HFFc6 (cell line): ENCODE data around the gene ZC3H8. TPM values are rescaled to one million over a fixed set of nuclear protein-coding genes. Genes with fewer than 3 reads are reported as not detected.

Experiments
- DNase-seq: peaks from one replicate; pipeline ENCODE4 v3.0.0-alpha.2; 2018
- H3K27ac Mint-ChIP-seq: 2 replicates; pipeline ENCODE4 v1.8.0; 2020; ENCODE audit warnings: mild to moderate bottlenecking, mixed read lengths
- H3K27me3 Mint-ChIP-seq: 2 replicates; pipeline ENCODE4 v1.8.0; 2021; ENCODE audit warnings: mild to moderate bottlenecking, moderate library complexity, mixed read lengths; ENCODE audit not compliant: insufficient read depth
- H3K36me3 Mint-ChIP-seq: 2 replicates; pipeline ENCODE4 v1.8.0; 2021; ENCODE audit warnings: low read depth, mixed read lengths
- H3K4me1 Mint-ChIP-seq: 2 replicates; pipeline ENCODE4 v1.8.0; 2020; ENCODE audit warnings: low read depth, mixed read lengths
- H3K4me3 Mint-ChIP-seq: 2 replicates; pipeline ENCODE4 v1.8.0; 2020; ENCODE audit warnings: mild to moderate bottlenecking, moderate library complexity, mixed read lengths
- H3K9me3 Mint-ChIP-seq: 2 replicates; pipeline ENCODE4 v1.8.0; 2020; ENCODE audit warnings: mild to moderate bottlenecking, mixed read lengths
- CTCF ChIP-seq: fragments of 200-600 bp; sonication (generic); IDR thresholded peaks from 2 replicates; pipeline ENCODE4 v1.5.0; 2021; ENCODE audit warnings: antibody characterized with exemption, mild to moderate bottlenecking
- total RNA-seq, 6 experiments: library from RNA; stranded (reverse); fragmentation: NEBNext Ultra II Directional; extraction: Animal tissue kit (Norgen Biotek cat#: 25700); gene quantifications; 2 replicates in 1 of 6; 3 replicates in 5 of 6; pipeline ENCODE4 v1.2.3, GENCODE V29; 2021

ZC3H8 gene
- total RNA-seq, 6 experiments from 2014 or later = 1.9 to 4.3 (median 3.4) TPM

- Mint-ChIP-seq H3K36me3 (no peaks in the 10 kb centered on the region), H3K27ac (no peak overlapping the region), H3K9me3 (no peaks in the 10 kb centered on the region), H3K4me1 (no peaks in the 10 kb centered on the region; the same call in 1 of the 2 replicates), H3K4me3 (no peak overlapping the region), H3K27me3 (peaks cover 6% of the 10 kb centered on the region)
- no peak for DNase-seq
- no peak for TF ChIP-seq CTCF
Measured at GRCh38 chr2:112187046-112187715, 67.7 kb downstream of the ZC3H8 start.

DNA sequence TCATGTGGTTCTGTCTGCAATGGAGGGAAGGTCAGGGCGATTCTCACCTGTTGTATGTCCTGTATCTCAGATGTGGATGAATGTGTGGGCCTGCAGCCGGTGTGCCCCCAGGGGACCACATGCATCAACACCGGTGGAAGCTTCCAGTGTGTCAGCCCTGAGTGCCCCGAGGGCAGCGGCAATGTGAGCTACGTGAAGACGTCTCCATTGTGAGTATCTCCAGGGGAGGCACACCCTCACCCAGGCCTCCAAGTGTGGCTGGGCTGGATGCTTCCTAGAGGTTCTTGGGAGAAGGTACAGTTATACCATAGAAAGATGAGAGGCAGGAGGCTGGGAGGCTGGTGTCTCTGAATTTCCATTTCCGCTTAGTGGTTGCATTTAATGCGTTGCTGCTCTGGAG, 69.7 kb downstream of the ZC3H8 start:
- H3K27me3 Mint-ChIP-seq = peaks cover 5% of the 10 kb centered on the region
- no peaks in the 10 kb centered on the region for H3K36me3 Mint-ChIP-seq
- no peak overlapping the region for H3K4me3 Mint-ChIP-seq
- H3K9me3 Mint-ChIP-seq = peaks cover 4% of the 10 kb centered on the region; the same call in 1 of the 2 replicates
- no peak for TF ChIP-seq CTCF
- DNase-seq = no peak
- H3K27ac Mint-ChIP-seq = no peak overlapping the region
- H3K4me1 Mint-ChIP-seq = no peaks in the 10 kb centered on the region; the same call in 1 of the 2 replicates

GRCh38 chr2:112184121-112184520, 70.7 kb downstream of the ZC3H8 start:
- no peak for TF ChIP-seq CTCF
- H3K27me3 Mint-ChIP-seq = peaks cover 5% of the 10 kb centered on the region

DNA sequence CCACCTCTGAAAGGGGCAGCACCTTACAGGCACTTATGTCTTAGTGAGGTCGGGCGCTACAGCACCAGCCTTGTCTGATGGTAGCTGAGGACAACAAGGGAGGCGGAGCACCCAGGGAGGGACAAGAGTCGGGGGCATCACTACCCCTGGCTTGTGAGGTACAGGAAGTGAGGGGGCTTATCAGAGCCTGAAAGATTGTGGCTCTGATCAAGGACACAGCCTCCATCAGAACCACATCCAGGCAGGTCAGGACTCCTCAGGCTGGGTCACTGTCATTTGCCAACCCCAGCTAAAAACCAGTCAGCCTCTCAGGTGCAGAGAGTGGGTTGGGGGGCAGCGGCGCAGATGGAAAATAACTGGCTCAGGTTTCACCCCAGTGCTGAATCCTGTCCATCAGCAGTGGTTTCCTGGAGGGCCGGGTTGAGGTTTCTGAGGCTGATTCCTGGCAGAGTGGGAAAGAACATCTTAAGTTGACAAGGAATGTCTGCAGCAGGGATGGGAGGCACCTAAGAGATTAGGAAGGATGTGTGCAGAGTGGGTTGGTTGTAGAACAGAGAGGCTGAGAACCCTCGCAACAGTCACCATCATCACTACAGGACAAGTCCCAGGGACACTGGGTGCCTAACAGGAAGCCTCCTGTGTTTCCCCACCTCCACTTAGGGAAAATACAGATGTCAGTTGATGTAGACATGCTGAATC, 71.4 kb downstream of the ZC3H8 start:
- H3K36me3 Mint-ChIP-seq = peaks cover 6% of the 10 kb centered on the region; the same call in 1 of the 2 replicates
- H3K27me3 Mint-ChIP-seq = peaks cover 5% of the 10 kb centered on the region
- no peak overlapping the region for H3K4me3 Mint-ChIP-seq
- H3K9me3 Mint-ChIP-seq = peaks cover 8% of the 10 kb centered on the region; the same call in 1 of the 2 replicates
- H3K4me1 Mint-ChIP-seq = no peaks in the 10 kb centered on the region; the same call in 1 of the 2 replicates
- no peak for TF ChIP-seq CTCF
- no peak overlapping the region for H3K27ac Mint-ChIP-seq
- DNase-seq = no peak

More at GRCh38 chr2:112184121-112184520, 70.7 kb downstream of the ZC3H8 start:
- H3K4me3 Mint-ChIP-seq = no peak overlapping the region
- no peak overlapping the region for H3K27ac Mint-ChIP-seq
- H3K36me3 Mint-ChIP-seq = peaks cover 4% of the 10 kb centered on the region; the same call in 1 of the 2 replicates
- no peaks in the 10 kb centered on the region; the same call in 1 of the 2 replicates for H3K4me1 Mint-ChIP-seq
- DNase-seq = no peak
- H3K9me3 Mint-ChIP-seq = peaks cover 8% of the 10 kb centered on the region; the same call in 1 of the 2 replicates

- peaks cover 5% of the 10 kb centered on the region for H3K27me3 Mint-ChIP-seq
- H3K4me3 Mint-ChIP-seq = no peak overlapping the region
- peaks cover 8% of the 10 kb centered on the region; the same call in 1 of the 2 replicates for H3K9me3 Mint-ChIP-seq
- no peaks in the 10 kb centered on the region for H3K4me1 Mint-ChIP-seq
- no peak for DNase-seq
- H3K36me3 Mint-ChIP-seq = peaks cover 6% of the 10 kb centered on the region; the same call in 1 of the 2 replicates
- no peak for TF ChIP-seq CTCF
- H3K27ac Mint-ChIP-seq = no peak overlapping the region
Measured at GRCh38 chr2:112182581-112183034, 72.2 kb downstream of the ZC3H8 start.
